ENCODE measurements around the gene PEX16.

GRCh38 chr11:45918331-45918941 is 759 bp upstream of the PEX16 start:
- peak; percentile 38 for TF ChIP-seq POLR2AphosphoS5 (IDR thresholded peaks at IDR 0.05)
- TF ChIP-seq CTCF (IDR thresholded peaks at IDR 0.05; ENCODE audit: poor library complexity, severe bottlenecking): no peak
- no peak for TF ChIP-seq MXI1 (conservative IDR thresholded peaks at IDR 0.05; ENCODE audit: poor library complexity, severe bottlenecking)
- TF ChIP-seq EZH2 (IDR thresholded peaks at IDR 0.05; ENCODE audit: borderline replicate concordance, insufficient read depth, low read length, poor library complexity, severe bottlenecking): no peak
- TF ChIP-seq RAD21 (conservative IDR thresholded peaks at IDR 0.05): no peak
- no peak for TF ChIP-seq REST (IDR thresholded peaks at IDR 0.05; ENCODE audit: borderline replicate concordance)
- TF ChIP-seq EP300 (conservative IDR thresholded peaks at IDR 0.05; ENCODE audit: poor library complexity, severe bottlenecking): no peak
